ENCODE measurements around the gene PTGDR2.

The PTGDR2 gene

GRCh38 chr11:60873533-60873932, 17.8 kb upstream of the PTGDR2 start:
- peak; percentile 24 for DNase-seq

GRCh38 chr11:60872961-60873524, 17.3 kb upstream of the PTGDR2 start:
- no peak for DNase-seq

- DNase-seq = no peak
Observed at GRCh38 chr11:60872124-60872960, 16.6 kb upstream of the PTGDR2 start.

DNA sequence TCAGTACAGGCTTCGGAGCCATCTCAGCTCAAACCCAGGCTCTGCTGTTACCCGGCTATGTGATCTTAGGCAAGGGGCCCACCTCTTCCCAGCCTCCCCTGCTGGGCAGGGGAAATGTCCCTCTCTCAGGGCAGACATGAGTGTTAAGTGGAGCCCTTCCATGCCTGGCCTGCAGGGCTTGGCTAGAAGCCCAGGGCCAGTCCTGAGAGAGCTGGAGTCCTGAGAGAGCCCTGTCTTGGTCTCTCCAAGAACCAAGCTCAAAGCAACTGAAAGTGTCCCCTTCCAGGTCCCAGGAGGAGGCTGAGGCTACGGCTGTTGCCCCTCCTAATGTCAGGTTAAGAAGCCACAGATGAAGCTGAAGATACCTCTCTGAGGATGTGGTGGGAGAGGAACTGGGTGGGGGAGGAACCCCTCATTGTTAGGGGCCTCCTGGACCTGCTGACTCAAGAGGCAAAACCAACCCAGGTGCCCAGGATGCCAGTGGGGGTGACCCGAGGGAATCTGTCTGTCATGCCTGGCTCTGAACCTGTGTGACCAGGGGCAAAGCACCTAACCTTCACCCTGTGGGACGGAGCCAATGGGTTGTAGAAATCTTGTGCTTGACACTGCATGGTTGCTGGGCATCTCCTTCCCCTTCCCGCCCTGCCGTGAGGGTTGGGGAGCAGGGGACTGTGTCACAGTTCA, 15.8 kb upstream of the PTGDR2 start:
- no peak for DNase-seq

GRCh38 chr11:60870733-60871377, 15.1 kb upstream of the PTGDR2 start:
- DNase-seq = no peak

- DNase-seq = peak; percentile 94
Observed at GRCh38 chr11:60870276-60870675, 14.5 kb upstream of the PTGDR2 start.

- no peak for DNase-seq
Observed at GRCh38 chr11:60869451-60869825, 13.7 kb upstream of the PTGDR2 start.

GRCh38 chr11:60868682-60869450, 13.1 kb upstream of the PTGDR2 start:
- DNase-seq = peak; percentile 26

- no peak for DNase-seq
Observed at GRCh38 chr11:60867871-60868681, 12.3 kb upstream of the PTGDR2 start.

DNA sequence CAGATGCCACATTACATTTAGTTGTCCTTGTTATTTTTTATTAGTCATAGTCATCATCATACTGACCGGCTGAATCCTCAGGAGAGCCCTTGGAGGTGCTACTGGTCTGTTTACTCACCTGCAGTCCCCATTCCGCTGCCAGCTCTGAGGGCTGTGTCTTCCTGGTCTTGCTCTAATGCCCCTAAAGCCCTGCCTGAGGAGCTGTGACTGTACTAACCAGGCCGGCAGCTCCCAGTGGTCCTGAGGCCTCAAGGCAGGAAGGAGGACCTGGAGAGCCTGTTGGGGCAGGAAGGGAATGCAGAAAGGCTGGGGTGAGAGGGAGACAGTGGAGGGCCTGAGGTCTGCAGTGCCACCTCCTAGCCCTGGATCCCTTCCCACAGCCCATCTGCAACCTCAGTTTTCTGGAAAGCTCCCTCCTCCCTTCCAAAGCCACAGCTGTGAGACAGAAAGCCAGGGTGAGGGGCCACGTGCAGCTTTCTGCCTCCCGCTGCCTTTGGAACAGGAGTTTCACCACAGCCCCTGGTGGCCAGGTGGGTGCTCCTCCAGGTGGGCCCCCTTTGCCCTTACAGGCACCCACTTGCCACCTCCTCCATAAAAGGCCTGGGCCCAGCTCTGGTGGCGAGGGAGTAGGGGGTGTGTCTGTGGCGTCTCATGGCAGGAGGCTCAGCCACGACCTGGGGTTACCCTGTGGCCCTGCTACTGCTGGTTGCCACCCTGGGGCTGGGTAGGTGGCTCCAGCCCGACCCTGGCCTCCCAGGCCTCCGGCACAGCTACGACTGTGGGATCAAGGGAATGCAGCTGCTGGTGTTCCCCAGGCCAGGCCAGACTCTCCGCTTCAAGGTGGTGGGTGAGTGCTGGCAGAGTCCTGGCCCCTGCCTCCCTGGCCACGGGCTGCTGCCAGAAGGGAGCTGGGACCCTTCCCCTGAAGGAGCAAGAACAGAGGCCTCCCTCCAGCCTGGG, 11.4 kb upstream of the PTGDR2 start, which contains the start of gene ZP1:
TSS of gene ZP1 (plus strand) at position 632 of the 960 bp plus-strand sequence. CDS start at position 652, 20 bp downstream.
- no peak for DNase-seq

- no peak for DNase-seq
Observed at GRCh38 chr11:60864856-60865513, 9.2 kb upstream of the PTGDR2 start.

DNA sequence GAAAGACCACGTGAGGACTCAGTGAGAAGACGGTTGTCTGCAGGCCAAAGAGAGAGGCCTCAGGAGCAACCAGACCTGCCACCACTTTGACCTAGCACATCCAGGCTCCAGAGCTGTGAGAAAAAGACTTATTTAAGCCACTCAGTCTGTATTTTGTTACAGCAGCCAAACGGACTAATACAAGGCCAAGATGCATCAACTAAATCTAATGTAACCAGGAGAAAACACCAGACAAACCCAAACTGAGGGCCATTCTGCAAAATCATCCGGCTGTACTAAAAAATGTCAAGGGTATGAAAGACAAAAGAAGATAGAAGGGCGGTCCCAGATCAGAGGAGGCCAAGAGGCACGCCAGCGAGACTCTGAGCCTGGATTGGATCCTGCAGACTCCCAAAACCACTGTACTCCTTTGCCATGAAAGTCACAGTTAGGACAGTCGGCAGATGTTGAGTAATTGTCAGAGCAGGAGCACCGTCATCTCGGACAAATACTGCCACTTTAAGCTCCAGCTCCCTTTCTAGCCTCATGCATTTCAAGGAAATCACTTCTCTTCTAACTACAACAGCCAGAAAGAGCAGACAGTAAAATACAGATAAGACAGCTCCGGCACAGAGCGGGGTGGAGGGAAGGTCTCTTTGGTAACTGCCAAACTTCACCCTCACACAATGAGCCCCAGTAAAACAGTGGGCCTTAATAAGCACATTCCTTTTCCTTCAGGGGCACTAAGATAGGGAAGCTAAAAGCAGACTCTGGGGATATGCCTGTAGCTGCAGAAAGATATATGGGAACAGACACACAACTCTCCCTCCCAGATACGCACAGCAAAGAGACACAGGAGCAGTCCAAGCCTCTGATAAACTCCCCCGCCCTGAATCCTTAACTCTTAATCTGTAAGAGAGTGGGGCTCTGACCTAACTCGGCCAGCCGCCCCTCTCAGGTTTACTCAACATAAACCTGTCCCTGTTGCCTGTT, 8.1 kb upstream of the PTGDR2 start:
- DNase-seq = no peak

GRCh38 chr11:60862171-60862570, 6.4 kb upstream of the PTGDR2 start:
- no peak for DNase-seq

DNA sequence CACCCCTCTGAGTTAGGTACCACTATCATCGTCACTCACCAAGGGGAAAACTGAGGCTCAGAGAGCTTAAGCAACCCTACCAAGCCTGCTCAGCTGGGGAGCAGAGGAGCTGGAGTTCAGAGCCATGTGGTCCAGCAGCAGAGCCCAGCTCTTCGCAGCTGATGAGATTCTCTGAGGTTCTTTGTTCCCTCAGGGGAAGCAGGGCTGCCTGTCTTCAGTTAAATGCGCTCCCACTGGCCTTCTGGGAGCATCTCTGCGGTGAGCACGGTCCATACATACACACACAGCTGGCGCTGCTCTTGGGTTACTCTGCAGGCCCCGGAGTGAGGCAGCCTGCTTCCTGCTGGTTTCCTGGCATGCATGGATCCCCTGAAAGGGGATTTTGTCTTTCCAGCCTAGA, 5.2 kb upstream of the PTGDR2 start:
- peak; percentile 70 for DNase-seq

GRCh38 chr11:60859616-60860250, 4.0 kb upstream of the PTGDR2 start:
- DNase-seq = no peak

DNA sequence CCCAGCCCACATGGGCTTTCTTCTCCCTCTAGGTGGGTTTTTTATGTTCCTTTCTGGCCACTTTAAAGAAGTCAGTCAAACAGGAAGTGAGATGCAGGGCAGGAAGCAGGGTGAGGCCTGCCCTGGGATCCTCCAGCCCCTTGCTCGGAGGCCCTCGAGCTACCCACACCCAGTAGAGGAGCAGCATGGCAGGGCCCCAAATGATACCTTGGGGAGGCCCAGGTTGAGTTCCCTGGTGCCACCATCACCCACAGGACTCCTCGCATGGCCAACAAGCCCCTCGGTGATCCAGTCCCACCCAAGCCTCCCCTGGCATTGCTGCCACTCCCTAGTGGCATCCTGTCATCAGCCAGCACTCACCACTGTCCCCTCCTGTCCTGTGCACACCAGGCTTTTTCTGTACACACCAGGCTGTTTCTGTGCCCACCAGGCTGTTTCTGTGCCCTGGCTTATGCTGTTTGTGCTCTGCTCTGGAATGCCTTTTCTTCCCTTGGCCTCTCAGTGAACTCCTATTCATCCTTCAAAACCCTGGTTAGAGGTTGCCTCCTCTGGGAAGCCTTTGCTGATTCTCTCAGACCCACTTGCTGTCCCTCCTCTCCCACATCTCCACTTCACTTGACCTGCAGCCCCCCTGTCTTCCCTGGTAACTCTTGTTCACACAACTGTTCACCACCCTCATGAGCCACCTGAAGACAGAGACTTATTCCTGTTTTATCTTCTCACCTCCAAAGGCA, 3.1 kb upstream of the PTGDR2 start:
- no peak for DNase-seq

DNA sequence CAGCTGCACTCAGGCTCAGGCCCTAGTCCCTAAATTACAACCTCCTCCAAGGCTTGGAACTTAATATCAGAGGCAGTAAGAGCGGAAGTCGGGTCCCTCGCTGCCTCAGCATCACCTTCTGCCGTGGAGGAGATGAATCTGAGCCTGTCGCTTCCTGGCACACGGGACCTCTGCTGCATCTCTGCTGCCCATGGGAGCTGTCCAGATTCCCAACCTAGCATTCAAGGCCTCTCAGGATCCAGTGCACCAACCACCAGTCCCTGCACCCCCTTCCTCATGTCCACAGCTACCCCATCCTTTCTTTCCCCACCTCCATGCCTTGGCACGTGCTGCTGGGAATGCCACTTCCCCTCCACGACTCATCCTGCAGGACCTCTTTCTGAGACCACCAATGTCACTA, 2.5 kb upstream of the PTGDR2 start:
- no peak for DNase-seq
